Measurements from ENCODE around the gene ANXA6. TPM values are rescaled to one million over a fixed set of nuclear protein-coding genes. Genes with fewer than 3 reads are reported as not detected.

ANXA6 gene
- total RNA-seq, 6 experiments from 2014 or later = 507 to 578 (median 546) TPM

- Mint-ChIP-seq H3K27ac (no peak overlapping the region), H3K27me3 (ENCODE audit: insufficient read depth) (peaks cover 4% of the 10 kb centered on the region), H3K4me3 (no peak overlapping the region), H3K9me3 (no peaks in the 10 kb centered on the region), H3K4me1 (ENCODE audit: low read depth) (peaks cover 43% of the 10 kb centered on the region), H3K36me3 (ENCODE audit: low read depth) (peaks cover 5% of the 10 kb centered on the region; the same call in 1 of the 2 replicates)
- TF ChIP-seq CTCF (IDR thresholded peaks at IDR 0.05) = no peak
- no peak for DNase-seq
Measured at GRCh38 chr5:151088986-151089385, 68.6 kb downstream of the ANXA6 start.

GRCh38 chr5:151087486-151087885 is 70.1 kb downstream of the ANXA6 start:
- no peak for TF ChIP-seq CTCF (IDR thresholded peaks at IDR 0.05)
- no peak overlapping the region for H3K27ac Mint-ChIP-seq

GRCh38 chr5:151086905-151087360 is 70.6 kb downstream of the ANXA6 start:
- peaks cover 32% of the 10 kb centered on the region for H3K4me1 Mint-ChIP-seq (ENCODE audit: low read depth)
- no peak for TF ChIP-seq CTCF (IDR thresholded peaks at IDR 0.05)
- peaks cover 5% of the 10 kb centered on the region; the same call in 1 of the 2 replicates for H3K36me3 Mint-ChIP-seq (ENCODE audit: low read depth)
- DNase-seq = no peak
- peaks cover 4% of the 10 kb centered on the region; the same call in 1 of the 2 replicates for H3K27me3 Mint-ChIP-seq (ENCODE audit: insufficient read depth)
- H3K9me3 Mint-ChIP-seq = no peaks in the 10 kb centered on the region
- no peak overlapping the region for H3K27ac Mint-ChIP-seq
- H3K4me3 Mint-ChIP-seq = no peak overlapping the region

More at GRCh38 chr5:151087486-151087885, 70.1 kb downstream of the ANXA6 start:
- H3K4me1 Mint-ChIP-seq (ENCODE audit: low read depth) = peaks cover 32% of the 10 kb centered on the region
- H3K36me3 Mint-ChIP-seq (ENCODE audit: low read depth) = peaks cover 5% of the 10 kb centered on the region; the same call in 1 of the 2 replicates
- H3K4me3 Mint-ChIP-seq = no peak overlapping the region
- DNase-seq = no peak
- H3K27me3 Mint-ChIP-seq (ENCODE audit: insufficient read depth) = peaks cover 4% of the 10 kb centered on the region; the same call in 1 of the 2 replicates
- H3K9me3 Mint-ChIP-seq = no peaks in the 10 kb centered on the region

GRCh38 chr5:151086192-151086869 is 71.2 kb downstream of the ANXA6 start:
- H3K36me3 Mint-ChIP-seq (ENCODE audit: low read depth) = no peaks in the 10 kb centered on the region
- peaks cover 27% of the 10 kb centered on the region for H3K4me1 Mint-ChIP-seq (ENCODE audit: low read depth)
- H3K27ac Mint-ChIP-seq = no peak overlapping the region
- DNase-seq = no peak
- no peak for TF ChIP-seq CTCF (IDR thresholded peaks at IDR 0.05)
- no peaks in the 10 kb centered on the region for H3K9me3 Mint-ChIP-seq
- H3K4me3 Mint-ChIP-seq = no peak overlapping the region
- H3K27me3 Mint-ChIP-seq (ENCODE audit: insufficient read depth) = peaks cover 4% of the 10 kb centered on the region; the same call in 1 of the 2 replicates

- Mint-ChIP-seq H3K9me3 (no peaks in the 10 kb centered on the region), H3K36me3 (ENCODE audit: low read depth) (no peaks in the 10 kb centered on the region), H3K4me3 (no peak overlapping the region), H3K27me3 (ENCODE audit: insufficient read depth) (peaks cover 4% of the 10 kb centered on the region; the same call in 1 of the 2 replicates), H3K4me1 (ENCODE audit: low read depth) (peaks cover 27% of the 10 kb centered on the region), H3K27ac (no peak overlapping the region)
- TF ChIP-seq CTCF (IDR thresholded peaks at IDR 0.05) = no peak
- no peak for DNase-seq
Measured at GRCh38 chr5:151085517-151086041, 72.0 kb downstream of the ANXA6 start.
